ENCODE measurements around the gene DNAJB4. TPM values are rescaled to one million over a fixed set of nuclear protein-coding genes. Genes with fewer than 3 reads are reported as not detected.
"Not testable (repeated sequence)": the region's sequence is repeated elsewhere in the genome, so short reads cannot be mapped to it uniquely, and the experiment has no call there.

The DNAJB4 gene
- total RNA-seq, 5 donors from 2014 or later (not counting 1 experiment from before 2014, with no cell fraction given): 10.0 to 19.6 (median 12.2) TPM

DNA sequence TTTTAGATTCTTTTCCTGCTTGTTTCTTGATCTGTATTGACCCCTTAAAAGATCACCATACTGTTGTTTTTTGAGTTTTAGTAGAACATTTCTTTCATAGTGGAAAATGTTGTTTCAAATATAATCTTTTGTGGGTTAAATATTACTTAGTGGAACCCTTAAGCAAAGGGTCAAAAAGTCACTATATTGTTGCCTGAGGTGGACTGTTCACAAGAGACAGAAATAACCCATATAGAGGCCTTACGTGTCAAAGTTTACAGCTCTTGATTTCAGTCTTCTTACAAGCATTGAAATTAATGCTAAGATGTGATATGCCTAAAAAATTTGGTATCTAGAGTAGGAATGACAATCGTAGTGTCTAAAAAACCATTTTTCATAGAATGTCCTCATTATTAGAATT lies 6.3 kb downstream of the DNAJB4 start:
- no peaks in the 10 kb centered on the region for H3K36me3 ChIP-seq (ENCODE audit: control insufficient read depth in 2 of 2, extremely low read depth in 1 of 2, insufficient read depth in 1 of 2, low read length in 1 of 2)
- ATAC-seq (replicated peaks in 1 of 4) (no peak), DNase-seq (no peak)
- POLR2A ChIA-PET: no interaction called here
- H3K4me3 Mint-ChIP-seq: no peak overlapping the region
- CTCF ChIA-PET: interaction anchor here in 1 of 2 donors (0.7 kb wide), 2 partner anchors 9 to 928 kb away, joined by 3 read pairs; no protein-coding TSS in a partner anchor
- no CpG with 5 or more reads among the region's 2 CpGs for WGBS (ENCODE audit: insufficient coverage)
- H3K4me1 Mint-ChIP-seq: peaks cover 35 to 43% (median 41%) of the 10 kb centered on the region in 3 donors
- H3K4me1 ChIP-seq (ENCODE audit: control insufficient read depth in 1 of 2, extremely low read depth in 1 of 2, insufficient read depth in 2 of 2, low read length in 2 of 2): peaks cover 4 to 6% of the 10 kb centered on the region in 2 experiments
- no peaks in the 10 kb centered on the region for H3K9me3 Mint-ChIP-seq
- no peaks in the 10 kb centered on the region for H3K27me3 ChIP-seq (replicated peaks in 1 of 2; ENCODE audit: control insufficient read depth in 2 of 2, extremely low read depth in 1 of 2, insufficient read depth in 2 of 2, low read length in 1 of 2)
- no peak overlapping the region for H3K27ac Mint-ChIP-seq
- H3K27me3 Mint-ChIP-seq: no peaks in the 10 kb centered on the region
- no peak overlapping the region for H3K27ac ChIP-seq (ENCODE audit: low read length)
- H3K4me3 ChIP-seq (ENCODE audit: control insufficient read depth in 1 of 2, extremely low read depth in 1 of 2, low read length in 1 of 2): no peak overlapping the region
- peaks cover 19% of the 10 kb centered on the region for H3K36me3 Mint-ChIP-seq
- no peaks in the 10 kb centered on the region for H3K9me3 ChIP-seq

DNA sequence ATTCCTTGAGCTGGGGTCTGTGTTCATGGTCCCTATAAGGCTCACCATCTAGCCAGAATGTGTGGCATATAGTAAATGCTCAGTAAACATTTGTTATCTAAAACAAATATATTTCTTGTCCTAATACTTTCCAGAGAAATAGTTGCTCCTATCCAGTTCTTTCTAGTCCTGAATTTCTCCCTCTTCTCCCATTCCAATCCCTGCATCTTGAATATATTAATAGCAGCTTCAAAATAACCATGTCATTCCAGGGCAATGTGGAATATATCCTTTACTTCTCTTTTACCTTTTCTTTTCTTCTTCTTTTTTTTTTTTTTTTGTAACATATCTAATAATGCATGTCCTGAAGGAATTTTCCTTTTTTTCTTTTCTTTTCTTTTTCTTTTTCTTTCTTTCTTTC lies 10.4 kb downstream of the DNAJB4 start:
- no peaks in the 10 kb centered on the region for H3K27me3 ChIP-seq (replicated peaks in 1 of 2; ENCODE audit: control insufficient read depth in 2 of 2, extremely low read depth in 1 of 2, insufficient read depth in 2 of 2, low read length in 1 of 2)
- peaks cover 32% of the 10 kb centered on the region for H3K36me3 Mint-ChIP-seq
- ChIA-PET POLR2A (interaction anchor here (0.7 to 2.9 kb wide), 2 partner anchors 10 to 11 kb away, joined by 3 to 10 read pairs; partner anchors contain the start of gene DNAJB4 (in 1 of the 2)), CTCF (interaction anchor here in 1 of 2 donors (1.4 kb wide), 1 partner anchor 10 kb away, joined by 9 read pairs; the partner anchor contains the start of gene DNAJB4)
- no peak overlapping the region for H3K27ac ChIP-seq (ENCODE audit: low read length)
- no peak overlapping the region for H3K27ac Mint-ChIP-seq
- no peaks in the 10 kb centered on the region for H3K4me1 ChIP-seq (ENCODE audit: control insufficient read depth in 1 of 2, extremely low read depth in 1 of 2, insufficient read depth in 2 of 2, low read length in 2 of 2)
- no peak overlapping the region for H3K4me3 ChIP-seq (ENCODE audit: control insufficient read depth in 1 of 2, extremely low read depth in 1 of 2, low read length in 1 of 2)
- no peaks in the 10 kb centered on the region for H3K9me3 ChIP-seq
- peaks cover 6 to 10% (median 10%) of the 10 kb centered on the region in 3 donors for H3K4me1 Mint-ChIP-seq
- H3K27me3 Mint-ChIP-seq: no peaks in the 10 kb centered on the region
- no peak overlapping the region for H3K4me3 Mint-ChIP-seq
- DNase-seq: no peak
- no peaks in the 10 kb centered on the region for H3K36me3 ChIP-seq (ENCODE audit: control insufficient read depth in 2 of 2, extremely low read depth in 1 of 2, insufficient read depth in 1 of 2, low read length in 1 of 2)
- no peak for ATAC-seq (replicated peaks in 1 of 4)
- H3K9me3 Mint-ChIP-seq: no peaks in the 10 kb centered on the region

DNA sequence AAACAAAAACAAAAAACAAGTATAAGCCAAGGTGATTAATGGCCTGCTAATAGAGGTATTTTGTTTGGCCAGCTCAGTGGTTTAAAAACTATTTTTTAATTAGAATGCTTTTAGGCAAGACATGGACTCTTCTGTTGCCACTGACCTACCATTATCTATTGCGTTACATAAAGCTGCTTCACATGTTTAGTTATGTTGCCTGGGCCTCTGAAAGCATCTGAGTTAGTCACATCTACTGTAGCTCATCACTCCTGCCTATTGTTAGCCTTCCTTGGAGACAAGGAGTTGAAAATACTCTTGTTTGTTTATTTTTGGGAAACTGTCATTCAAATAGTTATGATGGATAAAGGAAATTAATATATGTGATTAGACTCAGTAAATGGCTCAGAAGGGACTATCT lies 14.3 kb downstream of the DNAJB4 start:
- no peak overlapping the region for H3K27ac Mint-ChIP-seq
- H3K9me3 Mint-ChIP-seq: no peaks in the 10 kb centered on the region
- H3K36me3 Mint-ChIP-seq: peaks cover 26% of the 10 kb centered on the region
- WGBS (ENCODE audit: insufficient coverage): no CpG with 5 or more reads among the region's 1 CpG
- H3K27me3 Mint-ChIP-seq: no peaks in the 10 kb centered on the region
- Histone ChIP-seq H3K4me3 (ENCODE audit: control insufficient read depth in 1 of 2, extremely low read depth in 1 of 2, low read length in 1 of 2) (no peak overlapping the region), H3K27ac (ENCODE audit: low read length) (no peak overlapping the region), H3K27me3 (replicated peaks in 1 of 2; ENCODE audit: control insufficient read depth in 2 of 2, extremely low read depth in 1 of 2, insufficient read depth in 2 of 2, low read length in 1 of 2) (no peaks in the 10 kb centered on the region), H3K9me3 (no peaks in the 10 kb centered on the region), H3K4me1 (ENCODE audit: control insufficient read depth in 1 of 2, extremely low read depth in 1 of 2, insufficient read depth in 2 of 2, low read length in 2 of 2) (no peaks in the 10 kb centered on the region), H3K36me3 (ENCODE audit: control insufficient read depth in 2 of 2, extremely low read depth in 1 of 2, insufficient read depth in 1 of 2, low read length in 1 of 2) (no peaks in the 10 kb centered on the region)
- ATAC-seq (replicated peaks in 1 of 4) (no peak), DNase-seq (no peak)
- H3K4me1 Mint-ChIP-seq: no peaks in the 10 kb centered on the region
- ChIA-PET POLR2A (interaction anchor here (0.5 to 1.9 kb wide), 4 partner anchors 14 to 837 kb away, joined by 3 to 5 read pairs (median 4); partner anchors contain the start of gene DNAJB4 (in 1 of the 2)), CTCF (interaction anchor here in 1 of 2 donors (0.6 to 0.7 kb wide), 2 partner anchors 11 to 128 kb away, joined by 3 to 9 read pairs; no protein-coding TSS in a partner anchor)
- H3K4me3 Mint-ChIP-seq: no peak overlapping the region

DNA sequence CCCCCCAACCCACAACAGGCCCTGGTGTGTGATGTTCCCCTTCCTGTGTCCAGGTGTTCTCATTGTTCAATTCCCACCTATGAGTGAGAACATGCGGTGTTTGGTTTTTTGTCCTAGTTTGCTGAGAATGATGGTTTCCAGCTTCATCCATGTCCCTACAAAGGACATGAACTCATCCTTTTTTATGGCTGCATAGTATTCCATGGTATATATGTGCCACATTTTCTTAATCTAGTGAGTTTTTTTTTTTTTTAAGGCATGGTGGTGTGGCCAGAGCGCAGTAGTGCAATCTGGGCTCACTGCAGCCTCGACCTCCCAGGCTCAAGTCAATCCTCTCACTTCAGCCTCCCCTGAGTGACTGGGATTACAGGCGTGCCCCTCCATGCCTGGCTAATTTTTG lies 16.4 kb downstream of the DNAJB4 start:
- H3K4me3 Mint-ChIP-seq; H3K27ac Mint-ChIP-seq; H3K27me3 Mint-ChIP-seq; ATAC-seq (replicated peaks in 1 of 4); DNase-seq; POLR2A ChIA-PET; H3K9me3 Mint-ChIP-seq; H3K9me3 ChIP-seq; H3K4me1 Mint-ChIP-seq; H3K4me1 ChIP-seq (ENCODE audit: control insufficient read depth in 1 of 2, extremely low read depth in 1 of 2, insufficient read depth in 2 of 2, low read length in 2 of 2); H3K27ac ChIP-seq (ENCODE audit: low read length); H3K4me3 ChIP-seq (ENCODE audit: control insufficient read depth in 1 of 2, extremely low read depth in 1 of 2, low read length in 1 of 2); H3K27me3 ChIP-seq (replicated peaks in 1 of 2; ENCODE audit: control insufficient read depth in 2 of 2, extremely low read depth in 1 of 2, insufficient read depth in 2 of 2, low read length in 1 of 2); CTCF ChIA-PET; H3K36me3 ChIP-seq (ENCODE audit: control insufficient read depth in 2 of 2, extremely low read depth in 1 of 2, insufficient read depth in 1 of 2, low read length in 1 of 2): not testable (repeated sequence)
- H3K36me3 Mint-ChIP-seq: peaks cover 12% of the 10 kb centered on the region
- WGBS (ENCODE audit: insufficient coverage): no CpG with 5 or more reads among the region's 4 CpGs

DNA sequence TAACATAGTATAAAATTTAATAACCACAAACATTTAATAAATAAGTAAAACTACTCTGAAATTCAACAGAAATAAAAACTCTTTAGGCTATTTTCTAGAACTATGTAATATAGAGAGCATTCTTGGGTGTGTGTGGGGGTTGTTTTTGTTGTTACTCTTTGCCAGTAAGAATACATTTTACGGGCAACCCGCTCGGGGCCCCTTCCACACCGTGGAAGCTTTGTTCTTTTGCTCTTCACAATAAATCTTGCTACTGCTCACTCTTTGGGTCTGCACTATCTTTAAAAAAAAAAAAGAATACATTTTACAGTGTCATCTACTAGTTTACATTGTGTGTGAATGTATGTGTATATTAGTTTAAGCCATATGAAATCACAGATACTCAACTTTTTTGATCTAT lies 25.1 kb downstream of the DNAJB4 start:
- Mint-ChIP-seq H3K27me3 (peaks cover 4 to 8% of the 10 kb centered on the region in 2 donors), H3K36me3 (no peaks in the 10 kb centered on the region), H3K9me3 (no peaks in the 10 kb centered on the region), H3K4me1 (no peaks in the 10 kb centered on the region), H3K4me3 (no peak overlapping the region), H3K27ac (no peak overlapping the region)
- Histone ChIP-seq H3K27ac (ENCODE audit: low read length) (no peak overlapping the region), H3K4me3 (ENCODE audit: control insufficient read depth in 1 of 2, extremely low read depth in 1 of 2, low read length in 1 of 2) (no peak overlapping the region), H3K4me1 (ENCODE audit: control insufficient read depth in 1 of 2, extremely low read depth in 1 of 2, insufficient read depth in 2 of 2, low read length in 2 of 2) (no peaks in the 10 kb centered on the region), H3K9me3 (no peaks in the 10 kb centered on the region), H3K27me3 (replicated peaks in 1 of 2; ENCODE audit: control insufficient read depth in 2 of 2, extremely low read depth in 1 of 2, insufficient read depth in 2 of 2, low read length in 1 of 2) (peaks cover 0 to 6% of the 10 kb centered on the region in 2 experiments), H3K36me3 (ENCODE audit: control insufficient read depth in 2 of 2, extremely low read depth in 1 of 2, insufficient read depth in 1 of 2, low read length in 1 of 2) (no peaks in the 10 kb centered on the region)
- ChIA-PET CTCF (interaction anchor here (0.5 to 1.3 kb wide), 3 partner anchors 11 to 409 kb away, joined by 3 to 5 read pairs (median 3); no protein-coding TSS in a partner anchor), POLR2A (interaction anchor here (0.5 to 0.6 kb wide), 2 partner anchors 17 to 25 kb away, joined by 3 read pairs; no protein-coding TSS in a partner anchor)
- ATAC-seq (replicated peaks in 1 of 4) (no peak), DNase-seq (no peak)
- WGBS (ENCODE audit: insufficient coverage): no CpG with 5 or more reads among the region's 4 CpGs

DNA sequence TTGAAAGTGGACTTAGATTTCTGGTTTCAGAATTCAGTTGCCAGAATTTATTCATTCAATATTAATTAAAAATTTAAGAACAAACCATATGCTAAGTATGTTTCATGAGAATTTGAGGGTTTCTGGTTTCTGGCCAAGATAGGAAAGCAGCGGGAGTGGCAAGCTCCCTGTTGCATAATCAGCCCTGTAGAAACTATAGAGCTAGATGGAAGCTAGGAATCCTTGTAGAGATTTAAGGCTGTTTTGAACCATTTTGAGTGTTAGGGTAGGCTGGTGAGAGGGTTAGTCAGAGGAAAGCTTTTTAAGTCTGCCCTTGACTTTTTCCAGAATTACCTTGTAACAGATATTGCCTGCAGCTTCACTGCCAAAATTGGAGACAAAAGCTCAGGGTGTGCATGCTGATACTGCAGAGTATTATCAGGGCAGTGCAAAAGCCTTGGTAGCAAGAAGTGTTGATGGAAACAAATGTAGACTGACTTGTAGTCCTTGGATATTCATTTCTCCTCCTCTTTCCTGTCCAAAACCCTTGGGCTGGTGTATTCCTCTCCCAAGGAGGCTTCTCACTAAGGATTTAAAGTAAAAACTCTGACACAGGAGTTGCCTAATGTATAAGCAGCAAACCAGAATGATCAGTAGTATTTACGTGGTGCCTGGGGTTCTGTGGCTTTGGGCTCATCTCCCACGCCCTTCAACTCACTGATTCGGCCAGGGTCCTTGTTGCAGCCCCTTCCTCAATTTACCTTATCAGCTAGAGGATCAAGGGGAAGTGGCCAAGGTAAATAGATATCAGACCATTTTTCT lies 28.5 kb downstream of the DNAJB4 start:
- Mint-ChIP-seq H3K4me1 (no peaks in the 10 kb centered on the region), H3K27ac (no peak overlapping the region), H3K36me3 (no peaks in the 10 kb centered on the region), H3K4me3 (no peak overlapping the region), H3K9me3 (no peaks in the 10 kb centered on the region), H3K27me3 (peaks cover 8% of the 10 kb centered on the region in 2 donors)
- Histone ChIP-seq H3K9me3 (no peaks in the 10 kb centered on the region), H3K4me3 (ENCODE audit: control insufficient read depth in 1 of 2, extremely low read depth in 1 of 2, low read length in 1 of 2) (no peak overlapping the region), H3K4me1 (ENCODE audit: control insufficient read depth in 1 of 2, extremely low read depth in 1 of 2, insufficient read depth in 2 of 2, low read length in 2 of 2) (no peaks in the 10 kb centered on the region), H3K27ac (ENCODE audit: low read length) (no peak overlapping the region), H3K27me3 (replicated peaks in 1 of 2; ENCODE audit: control insufficient read depth in 2 of 2, extremely low read depth in 1 of 2, insufficient read depth in 2 of 2, low read length in 1 of 2) (peaks cover 0 to 9% of the 10 kb centered on the region in 2 experiments), H3K36me3 (ENCODE audit: control insufficient read depth in 2 of 2, extremely low read depth in 1 of 2, insufficient read depth in 1 of 2, low read length in 1 of 2) (no peaks in the 10 kb centered on the region)
- 89% methylated on average over 1 of the region's 4 CpGs for whole genome bisulfite sequencing (ENCODE audit: insufficient coverage)
- POLR2A ChIA-PET: interaction anchor here in 1 of 2 donors (0.6 to 0.7 kb wide), 2 partner anchors 55 to 595 kb away, joined by 3 read pairs; partner anchors contain the start of gene FUBP1
- ATAC-seq (replicated peaks in 1 of 4) (no peak), DNase-seq (no peak)
- CTCF ChIA-PET: no interaction called here

Data from T-cell (primary cell).